ENCODE measurements around the gene FAM72D.
"Not testable (repeated sequence)": the region's sequence is repeated elsewhere in the genome, so short reads cannot be mapped to it uniquely, and the experiment has no call there.

Gene FAM72D

GRCh38 chr1:145146308-145146707, 50.5 kb downstream of the FAM72D start:
- not testable (repeated sequence) for DNase-seq (ENCODE audit: low read depth)

- DNase-seq (ENCODE audit: low read depth): not testable (repeated sequence)
Measured at GRCh38 chr1:145147172-145147571, 51.4 kb downstream of the FAM72D start.

GRCh38 chr1:145155421-145155820, 59.6 kb downstream of the FAM72D start:
- DNase-seq (ENCODE audit: low read depth): not testable (repeated sequence)

- not testable (repeated sequence) for DNase-seq (ENCODE audit: low read depth)
Measured at GRCh38 chr1:145155873-145156272, 60.1 kb downstream of the FAM72D start.

DNA sequence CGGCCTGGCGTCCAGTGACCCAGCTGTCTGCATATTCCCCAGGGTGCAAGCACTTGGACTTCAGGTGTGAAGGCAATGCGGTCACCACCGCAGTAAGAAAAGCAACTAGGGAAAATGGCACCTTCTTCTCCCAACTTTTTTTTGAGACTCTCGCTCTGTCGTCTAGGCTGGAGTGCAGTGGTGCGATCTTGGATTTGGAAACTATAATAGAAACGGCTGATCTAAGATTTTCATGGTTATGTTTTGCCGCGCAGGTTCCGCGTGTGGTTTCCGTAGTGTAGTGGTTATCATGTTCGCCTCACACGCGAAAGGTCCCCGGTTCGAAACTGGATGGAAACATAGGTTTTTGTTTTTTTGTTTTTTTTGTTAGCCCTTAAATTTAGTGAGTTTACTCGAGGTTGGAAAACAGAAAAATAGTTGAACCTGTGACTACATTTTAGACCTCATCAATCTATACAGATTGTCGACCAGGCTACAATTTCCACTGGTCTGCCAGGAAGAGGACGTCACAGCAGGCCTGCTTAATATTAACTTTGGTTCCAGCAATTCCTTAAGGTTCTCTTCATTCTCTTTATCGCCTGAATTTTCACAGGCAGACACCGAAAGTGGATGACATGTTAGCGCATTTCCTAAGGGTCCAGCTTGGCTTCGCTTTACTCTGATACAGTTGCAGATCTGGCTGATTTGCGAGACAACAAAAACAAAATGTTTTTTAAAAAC, 61.3 kb downstream of the FAM72D start:
- peak; percentile 19 for DNase-seq (ENCODE audit: low read depth)

DNA sequence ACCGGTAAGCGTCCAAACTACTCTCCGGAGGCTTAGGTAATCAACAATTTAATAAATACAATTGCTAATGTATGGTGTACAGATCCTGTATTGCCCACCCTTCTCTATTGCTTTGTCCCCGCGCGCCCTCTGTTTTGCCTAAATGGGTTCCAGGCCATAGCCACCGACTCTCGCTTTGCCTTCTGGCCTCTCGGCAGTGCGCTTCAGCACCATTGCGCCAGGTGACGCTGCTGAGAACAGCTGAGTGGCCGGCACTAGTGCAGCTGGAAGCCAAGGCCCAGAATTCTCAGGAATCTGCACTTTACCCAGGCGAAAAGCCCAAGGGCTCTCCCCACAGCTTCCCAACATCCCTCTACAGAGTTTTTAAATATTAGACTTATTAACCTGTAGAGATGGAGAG, 61.9 kb downstream of the FAM72D start:
- DNase-seq (ENCODE audit: low read depth): not testable (repeated sequence)

DNA sequence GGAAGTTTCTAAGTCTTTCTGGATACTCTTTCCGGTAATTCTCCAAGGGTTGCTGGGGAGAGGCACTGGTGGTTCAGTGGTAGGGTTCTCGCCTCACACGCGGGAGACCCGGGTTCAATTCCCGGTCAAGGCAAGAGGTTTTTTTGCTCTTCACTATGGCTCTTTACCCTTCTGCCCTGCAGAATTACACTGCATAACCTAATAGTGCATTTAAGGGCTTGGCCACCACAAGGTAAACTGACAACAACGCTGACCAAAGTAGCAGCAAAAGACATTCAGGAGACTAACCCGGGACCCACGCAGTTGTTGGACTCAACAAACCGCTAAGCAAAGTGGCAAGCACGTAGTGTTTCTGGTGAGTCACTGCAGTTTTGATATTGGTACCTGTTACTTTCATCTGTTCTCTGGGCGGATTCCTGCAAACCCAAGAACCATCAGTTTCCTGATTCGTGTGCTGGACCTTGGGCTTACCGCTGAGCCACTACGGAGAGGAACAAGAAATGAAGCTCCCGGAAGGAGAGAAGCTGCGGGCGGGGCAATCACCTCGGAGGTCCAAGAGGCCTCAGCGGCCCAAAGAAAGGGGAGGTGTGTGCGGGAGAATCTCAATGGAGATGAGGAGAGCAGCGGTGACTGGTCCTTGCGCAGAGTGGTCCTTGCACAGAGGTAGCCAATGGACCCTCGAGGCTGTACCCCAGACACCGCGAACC, 65.4 kb downstream of the FAM72D start:
- DNase-seq (ENCODE audit: low read depth): not testable (repeated sequence)

All from non-pigmented ciliary epithelial cell (primary cell).